ENCODE measurements around the gene INPP4B.

GRCh38 chr4:142350871-142351270, 495.2 kb downstream of the INPP4B start:
- no peak for TF ChIP-seq CTCF (conservative IDR thresholded peaks at IDR 0.05 in 1 of 2, IDR thresholded peaks at IDR 0.05 in 1 of 2; ENCODE audit: low read depth in 1 of 2, low read length in 2 of 2)
- no peak for TF ChIP-seq EZH2 (IDR thresholded peaks at IDR 0.05; ENCODE audit: low read length, missing control alignments)

All from fibroblast of lung (primary cell).